ENCODE measurements around the gene DCAF4.
"Not testable (repeated sequence)": the region's sequence is repeated elsewhere in the genome, so short reads cannot be mapped to it uniquely, and the experiment has no call there.

Gene DCAF4

GRCh38 chr14:72929316-72930080 is 3.2 kb downstream of the DCAF4 start:
- DNase-seq (ENCODE audit: low read depth in 2 of 3, low spot score in 1 of 3) = no peak

DNA sequence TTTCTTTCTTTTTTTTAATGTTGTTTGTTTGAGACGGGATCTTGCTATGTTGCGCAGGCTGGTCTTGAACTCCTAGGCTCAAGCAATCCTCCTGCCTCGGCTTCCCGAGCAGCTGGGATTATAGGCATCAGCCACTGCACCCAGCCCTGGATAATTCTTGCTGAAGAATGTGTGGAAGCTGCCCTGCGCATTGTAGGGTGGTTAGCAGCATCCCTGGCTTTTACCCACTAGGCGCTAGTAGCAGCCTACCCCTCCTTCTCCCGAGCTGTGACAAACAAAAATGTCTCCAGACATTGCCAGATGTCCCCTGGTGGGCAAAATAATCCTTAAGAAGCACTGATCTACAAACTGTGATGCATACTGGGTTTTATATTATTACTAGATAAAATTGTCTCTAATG is 6.6 kb downstream of the DCAF4 start:
- no peak for DNase-seq (ENCODE audit: low read depth in 2 of 3, low spot score in 1 of 3)

GRCh38 chr14:72939630-72940029 is 13.4 kb downstream of the DCAF4 start:
- no peak for DNase-seq (ENCODE audit: low read depth in 2 of 3, low spot score in 1 of 3)

- DNase-seq (ENCODE audit: low read depth in 2 of 3, low spot score in 1 of 3) = no peak
Measured at GRCh38 chr14:72941286-72941985, 15.2 kb downstream of the DCAF4 start.

DNA sequence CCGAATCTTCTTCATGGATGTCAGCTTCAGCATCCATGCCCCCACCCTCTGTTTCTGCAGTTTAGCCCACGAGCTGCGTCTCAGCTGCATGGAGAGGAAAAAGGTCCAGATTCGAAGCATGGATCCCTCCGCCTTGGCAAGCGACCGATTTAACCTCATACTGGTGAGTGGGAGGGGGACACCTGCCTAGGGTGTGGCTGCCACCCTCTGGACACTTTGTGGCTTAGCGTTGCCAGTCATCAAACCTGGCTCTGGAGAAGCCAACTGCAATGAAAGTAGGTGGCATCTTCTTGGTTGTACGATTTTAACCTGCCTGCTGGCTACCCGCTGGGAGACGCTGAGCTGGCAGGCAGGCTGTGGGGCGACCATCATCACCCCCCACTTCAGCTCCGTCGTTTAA is 16.7 kb downstream of the DCAF4 start:
- no peak for DNase-seq (ENCODE audit: low read depth in 2 of 3, low spot score in 1 of 3)

GRCh38 chr14:72943876-72944430 is 17.7 kb downstream of the DCAF4 start:
- no peak for DNase-seq (ENCODE audit: low read depth in 2 of 3, low spot score in 1 of 3)

- no peak for DNase-seq (ENCODE audit: low read depth in 2 of 3, low spot score in 1 of 3)
Measured at GRCh38 chr14:72945356-72946027, 19.2 kb downstream of the DCAF4 start.

DNA sequence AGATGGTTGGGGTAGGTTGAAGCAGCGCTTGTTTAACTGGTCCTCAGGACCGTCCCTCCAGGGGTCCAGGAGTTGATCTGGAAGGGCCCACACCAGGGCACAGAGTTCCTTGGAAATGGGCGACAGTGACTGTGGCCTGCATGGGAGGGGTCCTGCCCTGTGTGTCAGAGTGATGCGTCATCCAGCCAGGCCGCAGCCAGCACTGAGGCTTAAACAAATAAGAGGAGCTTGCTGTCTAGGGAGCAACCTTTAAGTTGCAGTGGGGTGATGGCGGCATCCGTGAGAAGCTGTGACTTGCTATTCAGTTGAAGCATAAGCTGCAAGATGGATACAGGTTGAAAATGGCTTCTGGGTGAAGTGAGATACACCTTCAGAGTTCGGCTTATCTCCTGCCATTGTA is 20.2 kb downstream of the DCAF4 start:
- no peak for DNase-seq (ENCODE audit: low read depth in 2 of 3, low spot score in 1 of 3)

DNA sequence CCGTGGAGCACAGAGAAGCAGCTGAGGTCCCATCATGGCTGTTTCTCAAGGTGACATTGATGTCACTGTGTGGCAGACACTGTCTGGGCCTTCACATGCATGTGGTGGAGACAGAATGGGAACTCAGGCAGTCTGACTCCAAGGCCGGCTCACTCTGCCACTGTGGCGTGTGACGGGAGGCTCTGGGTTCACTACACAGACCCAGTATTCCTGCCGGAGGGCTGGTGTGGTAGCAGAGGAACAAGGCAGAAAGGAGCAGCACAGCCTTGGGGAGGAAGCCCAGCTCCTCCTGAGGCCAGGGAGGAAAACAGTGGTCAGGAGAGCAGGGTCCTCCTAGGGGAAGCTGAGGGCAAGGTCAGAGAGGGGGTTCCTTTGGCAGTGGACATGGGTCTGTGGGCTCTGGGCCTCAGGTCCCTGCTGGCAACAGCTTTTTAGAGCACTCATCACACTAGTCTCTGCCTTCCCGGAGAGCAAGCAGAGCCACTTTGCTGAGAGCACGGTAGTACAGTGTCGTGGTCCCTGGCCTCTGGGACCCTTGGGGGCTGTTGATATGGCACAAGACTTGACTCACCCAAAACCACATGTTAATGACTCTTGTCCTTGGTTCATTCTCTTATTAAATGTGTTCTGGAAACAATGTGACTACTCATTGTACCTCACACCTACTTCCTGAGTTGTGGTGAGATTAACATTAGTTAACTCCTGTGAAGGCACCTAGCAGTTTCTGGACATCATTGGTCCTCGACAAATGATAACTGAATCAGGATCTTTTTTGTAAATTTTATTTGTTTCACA is 21.3 kb downstream of the DCAF4 start:
- no peak for DNase-seq (ENCODE audit: low read depth in 2 of 3, low spot score in 1 of 3)

GRCh38 chr14:72948481-72949138 is 22.3 kb downstream of the DCAF4 start:
- DNase-seq (ENCODE audit: low read depth in 2 of 3, low spot score in 1 of 3) = peak; percentile 15 to 69 (median 44)

DNA sequence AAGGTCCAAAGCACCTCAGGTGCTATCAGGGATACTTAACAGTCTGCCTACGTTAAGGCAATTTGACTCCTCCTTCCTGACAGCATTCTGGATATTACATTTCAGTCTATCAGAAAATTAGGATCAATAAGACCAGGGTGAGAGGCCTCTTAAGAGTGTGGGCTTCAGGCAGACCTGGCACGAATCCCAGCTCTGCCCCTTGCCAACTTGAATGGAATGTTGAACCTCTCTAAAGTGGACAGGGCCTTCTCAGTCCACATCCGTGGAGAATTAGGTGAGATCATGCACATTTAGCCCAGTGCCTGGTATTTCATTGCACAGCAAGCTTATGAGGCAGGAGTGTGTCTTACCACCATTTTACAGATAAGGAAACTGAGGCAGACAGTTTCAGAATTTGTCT is 25.9 kb downstream of the DCAF4 start:
- no peak for DNase-seq (ENCODE audit: low read depth in 2 of 3, low spot score in 1 of 3)

DNA sequence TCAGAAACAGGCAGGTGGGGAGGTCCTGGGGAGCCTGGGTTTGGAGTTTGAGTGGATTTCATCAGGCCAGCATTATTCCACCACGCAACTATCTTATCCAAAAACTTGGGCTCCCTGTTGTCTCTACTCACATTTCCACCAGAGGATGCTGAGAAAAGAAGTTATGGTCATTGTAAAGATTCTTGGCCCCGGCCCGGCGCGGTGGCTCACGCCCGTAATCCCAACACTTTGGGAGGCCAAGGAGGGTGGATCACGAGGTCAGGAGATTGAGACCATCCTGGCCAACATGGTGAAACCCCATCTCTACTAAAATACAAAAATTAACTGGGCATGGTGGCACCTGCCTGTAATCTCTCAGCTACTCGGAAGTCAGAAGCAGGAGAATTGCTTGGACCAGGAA is 30.5 kb downstream of the DCAF4 start:
- not testable (repeated sequence) for DNase-seq (ENCODE audit: low read depth in 2 of 3, low spot score in 1 of 3)

DNA sequence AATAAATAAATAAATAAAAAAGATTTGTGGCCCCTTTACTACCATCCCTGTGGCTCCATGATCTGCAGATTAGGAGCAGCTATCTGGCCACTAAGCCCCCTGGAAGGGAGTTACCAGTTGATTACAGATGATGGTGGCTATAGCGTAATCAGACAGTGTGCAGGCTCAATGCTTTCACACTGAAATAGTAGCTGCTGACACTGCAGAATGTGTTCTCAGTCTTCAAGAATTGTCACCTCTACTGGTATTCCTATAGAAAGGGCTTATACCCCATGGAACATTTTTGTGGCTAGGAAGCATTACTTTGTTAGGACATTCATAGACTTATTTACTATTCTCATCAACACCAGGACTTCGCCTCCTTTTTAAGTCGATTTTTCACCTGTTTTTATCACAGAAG is 30.9 kb downstream of the DCAF4 start:
- DNase-seq (ENCODE audit: low read depth in 2 of 3, low spot score in 1 of 3) = no peak

- no peak for DNase-seq (ENCODE audit: low read depth in 2 of 3, low spot score in 1 of 3)
Measured at GRCh38 chr14:72958548-72958947, 32.3 kb downstream of the DCAF4 start.

DNA sequence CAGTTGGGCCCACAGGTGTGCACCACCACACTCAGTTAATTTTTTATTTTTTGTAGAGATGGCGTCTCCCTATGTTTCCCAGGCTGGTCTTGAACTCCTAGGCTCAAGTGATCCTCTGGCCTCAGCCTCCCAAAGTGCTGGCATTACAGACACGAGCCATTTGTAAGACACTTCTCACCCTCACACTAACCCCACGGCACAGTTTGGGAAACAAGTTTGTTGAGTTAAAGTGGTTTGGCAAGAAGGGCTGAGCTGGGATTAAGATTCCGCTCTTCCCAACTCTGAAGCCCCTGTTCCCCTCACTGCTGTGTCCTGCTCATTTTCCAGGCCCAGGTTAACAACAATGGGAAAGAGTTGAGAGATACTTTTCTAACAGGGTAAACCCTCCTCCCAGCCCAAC is 34.8 kb downstream of the DCAF4 start:
- DNase-seq (ENCODE audit: low read depth in 2 of 3, low spot score in 1 of 3) = not testable (repeated sequence)

DNA sequence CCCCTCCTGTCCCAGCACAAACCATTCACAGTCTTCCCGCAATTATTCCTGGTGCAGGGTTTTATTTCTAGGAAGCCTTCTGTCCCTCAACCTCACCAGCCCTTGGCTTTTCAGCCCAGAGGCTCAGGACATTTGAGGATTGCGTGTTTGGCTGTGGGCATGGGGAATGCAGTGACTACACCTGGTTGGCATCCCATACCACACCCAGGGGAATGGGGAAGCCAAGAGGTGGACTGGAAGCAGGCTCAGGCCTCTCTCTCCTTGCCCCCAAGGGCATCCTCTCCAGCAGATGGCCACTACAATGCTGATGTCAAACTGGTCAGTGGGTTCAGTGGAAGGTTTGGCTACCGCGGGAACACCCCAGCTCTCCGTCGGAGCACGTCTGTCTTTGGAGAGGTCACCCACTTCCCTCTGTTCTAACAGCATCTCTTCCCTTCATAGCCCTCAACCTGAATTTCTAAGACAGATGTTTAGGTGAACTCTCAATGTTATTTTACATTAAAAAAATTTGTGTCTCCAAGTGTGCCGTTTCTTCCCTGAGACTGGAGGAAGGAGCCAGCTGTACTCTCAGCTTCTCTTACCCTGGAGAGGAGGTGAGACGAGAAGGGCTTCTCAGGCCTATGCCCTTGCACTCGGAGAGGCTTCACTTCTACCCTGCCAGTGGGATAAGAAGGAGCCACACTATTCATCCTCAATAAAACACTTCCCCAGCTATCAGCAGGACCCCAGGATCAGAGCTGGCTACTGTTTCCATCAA is 35.5 kb downstream of the DCAF4 start:
- no peak for DNase-seq (ENCODE audit: low read depth in 2 of 3, low spot score in 1 of 3)

DNA sequence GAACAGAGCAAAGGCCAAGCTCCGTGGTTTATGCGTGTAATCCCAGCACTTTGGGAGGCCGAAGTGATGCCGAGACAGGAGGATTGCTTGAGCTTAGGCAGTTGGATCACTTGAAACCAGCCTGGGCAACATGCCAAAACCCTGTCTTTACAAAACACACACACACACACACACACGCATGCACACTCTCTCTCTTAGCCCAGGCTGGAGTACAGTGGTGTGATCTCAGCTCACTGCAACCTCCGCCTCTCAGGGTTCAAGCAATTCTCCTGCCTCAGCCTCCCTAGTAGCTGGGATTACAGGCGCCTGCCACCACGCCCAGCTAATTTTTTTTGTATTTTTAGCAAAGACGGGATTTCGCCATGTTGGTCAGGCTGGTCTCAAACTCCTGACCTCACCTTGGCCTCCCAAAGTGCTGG is 36.1 kb downstream of the DCAF4 start:
- DNase-seq (ENCODE audit: low read depth in 2 of 3, low spot score in 1 of 3) = not testable (repeated sequence)

DNA sequence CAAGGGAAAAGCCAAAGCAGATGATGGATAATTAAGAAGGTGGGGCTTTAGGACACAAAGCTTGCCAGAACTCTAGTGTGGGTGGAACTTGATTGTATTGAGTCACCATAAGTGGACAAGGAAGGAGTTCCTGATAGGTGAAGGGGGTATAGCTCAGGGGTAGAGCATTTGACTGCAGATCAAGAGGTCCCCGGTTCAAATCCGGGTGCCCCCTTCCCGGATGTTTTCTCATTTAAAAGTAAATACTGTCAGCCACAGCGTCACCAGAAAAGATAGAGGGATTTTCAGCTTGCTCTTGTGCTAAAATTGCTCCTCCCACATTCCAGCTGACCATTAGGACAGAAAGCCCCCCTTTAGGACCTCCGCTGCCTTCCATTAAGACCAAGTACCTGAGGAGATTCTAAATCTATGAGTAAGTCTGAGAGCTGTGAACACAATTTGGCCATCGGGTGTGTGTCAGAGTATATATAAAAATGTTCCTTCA is 36.6 kb downstream of the DCAF4 start:
- no peak for DNase-seq (ENCODE audit: low read depth in 2 of 3, low spot score in 1 of 3)

DNA sequence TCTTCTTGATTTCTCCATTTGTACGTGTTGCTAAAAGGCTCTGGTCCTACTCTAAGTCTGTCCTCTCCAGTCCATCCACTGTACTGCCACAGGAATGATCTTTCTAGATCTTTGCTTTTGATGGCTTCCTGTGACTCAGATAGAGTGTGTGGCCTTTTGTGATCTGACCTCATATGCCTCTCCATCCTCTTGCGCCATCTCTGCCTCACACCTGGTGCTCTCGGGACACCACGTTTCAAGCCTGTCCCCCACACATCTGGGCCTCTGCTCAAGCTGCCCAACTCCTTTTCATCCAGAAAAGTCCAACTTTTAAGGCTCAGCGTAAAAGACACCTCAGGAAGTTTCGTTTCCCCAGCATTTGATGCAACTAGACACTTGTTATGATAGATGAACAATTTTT is 39.0 kb downstream of the DCAF4 start:
- DNase-seq (ENCODE audit: low read depth in 2 of 3, low spot score in 1 of 3) = no peak

DNA sequence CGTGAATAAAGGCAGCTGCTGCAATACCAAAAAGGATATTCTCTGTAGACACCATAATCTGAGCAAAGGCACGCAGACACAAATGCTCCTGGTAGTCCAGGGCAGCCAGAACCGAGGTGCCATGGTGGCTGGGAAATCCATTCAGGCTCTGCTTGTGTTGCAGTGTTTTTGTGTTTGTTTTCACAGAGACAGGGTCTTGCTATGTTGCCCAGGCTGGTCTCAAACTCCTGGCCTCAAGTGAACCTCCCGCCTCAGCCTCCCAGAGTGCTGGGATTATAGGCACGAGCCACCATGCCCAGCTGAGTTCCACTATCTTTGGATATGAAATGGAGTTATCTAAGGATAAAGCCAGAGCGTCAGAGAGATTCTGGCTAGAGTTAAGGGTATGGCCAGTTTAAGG is 39.8 kb downstream of the DCAF4 start:
- DNase-seq (ENCODE audit: low read depth in 2 of 3, low spot score in 1 of 3) = no peak

Data from stimulated activated CD4-positive, alpha-beta T cell treated with anti-CD3 and anti-CD28 coated beads, Interleukin-12 subunit alpha, Interleukin-12 subunit beta, amount 100 ng/mL, for 48 hours (primary cell).